ENCODE measurements around the gene GTSE1. TPM values are rescaled to one million over a fixed set of nuclear protein-coding genes. Genes with fewer than 3 reads are reported as not detected.

GTSE1 gene
- total and polyA plus RNA-seq, 2 of the 13 experiments (the other 11 are each of a cell fraction or from before 2014, with no cell fraction given): 10.7 to 13.5 TPM

- TF ChIP-seq ZSCAN9 (CRISPR knock-in tag; IDR thresholded peaks at IDR 0.05; ENCODE audit: borderline replicate concordance) (no peak), JUN (CRISPR knock-in tag; IDR thresholded peaks at IDR 0.05) (no peak), ZNF891 (CRISPR knock-in tag; IDR thresholded peaks at IDR 0.05) (no peak; the same call in 1 of the 2 replicates)
Measured at GRCh38 chr22:46370584-46371291, 74.1 kb downstream of the GTSE1 start (continued).

- no peak overlapping the region for H3K27ac ChIP-seq (ENCODE audit: extremely low read length, insufficient read depth, low read length)
- no peak for DNase-seq (ENCODE audit: low spot score)
- 0 out of 2 replicates have a peak, but pooled peaks cover 5% of the 10 kb centered on the region for H3K9me3 ChIP-seq (ENCODE audit: low read length)
- H2AFZ ChIP-seq (ENCODE audit: low read length): no peak overlapping the region
- CTCF ChIA-PET (ENCODE audit: low intra/inter-chr PET ratio, low total read pairs): interaction anchor here (1.8 kb wide), 1 partner anchor 19 kb away, joined by 5 read pairs; no protein-coding TSS in a partner anchor
- intact Hi-C loops (cut with micrococcal nuclease; ENCODE audit: unreplicated experiment): no loop called here
- H3K4me3 ChIP-seq (replicated peaks in 1 of 3; ENCODE audit: insufficient read depth in 1 of 3, low read depth in 2 of 3, low read length in 3 of 3): no peak overlapping the region
- POLR2A ChIA-PET: interaction anchor here (1.5 kb wide), 1 partner anchor 9 kb away, joined by 4 read pairs; no protein-coding TSS in a partner anchor
- no TSS peak for BruUV-seq (replicated peaks)
- TF ChIP-seq IRF1 (CRISPR knock-in tag; IDR thresholded peaks at IDR 0.05; ENCODE audit: low read depth) (no peak), ZNF282 (IDR thresholded peaks at IDR 0.05; ENCODE audit: partially characterized antibody) (no peak), SOX13 (IDR thresholded peaks at IDR 0.05) (no peak), SOX13 (CRISPR knock-in tag; conservative IDR thresholded peaks at IDR 0.05 in 1 of 2, IDR thresholded peaks at IDR 0.05 in 1 of 2) (no peak), ASH2L (IDR thresholded peaks at IDR 0.05; ENCODE audit: insufficient read length, low read depth, low read length) (no peak), POLR2AphosphoS5 (IDR thresholded peaks at IDR 0.05; ENCODE audit: low read depth, low read length) (no peak), YEATS2 (CRISPR knock-in tag; IDR thresholded peaks at IDR 0.05; ENCODE audit: borderline replicate concordance) (no peak)
- TF ChIP-seq, protein P1, sequence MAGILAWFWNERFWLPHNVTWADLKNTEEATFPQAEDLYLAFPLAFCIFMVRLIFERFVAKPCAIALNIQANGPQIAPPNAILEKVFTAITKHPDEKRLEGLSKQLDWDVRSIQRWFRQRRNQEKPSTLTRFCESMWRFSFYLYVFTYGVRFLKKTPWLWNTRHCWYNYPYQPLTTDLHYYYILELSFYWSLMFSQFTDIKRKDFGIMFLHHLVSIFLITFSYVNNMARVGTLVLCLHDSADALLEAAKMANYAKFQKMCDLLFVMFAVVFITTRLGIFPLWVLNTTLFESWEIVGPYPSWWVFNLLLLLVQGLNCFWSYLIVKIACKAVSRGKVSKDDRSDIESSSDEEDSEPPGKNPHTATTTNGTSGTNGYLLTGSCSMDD (CRISPR knock-in tag; IDR thresholded peaks at IDR 0.05): no peak
- TF ChIP-seq, protein P2, sequence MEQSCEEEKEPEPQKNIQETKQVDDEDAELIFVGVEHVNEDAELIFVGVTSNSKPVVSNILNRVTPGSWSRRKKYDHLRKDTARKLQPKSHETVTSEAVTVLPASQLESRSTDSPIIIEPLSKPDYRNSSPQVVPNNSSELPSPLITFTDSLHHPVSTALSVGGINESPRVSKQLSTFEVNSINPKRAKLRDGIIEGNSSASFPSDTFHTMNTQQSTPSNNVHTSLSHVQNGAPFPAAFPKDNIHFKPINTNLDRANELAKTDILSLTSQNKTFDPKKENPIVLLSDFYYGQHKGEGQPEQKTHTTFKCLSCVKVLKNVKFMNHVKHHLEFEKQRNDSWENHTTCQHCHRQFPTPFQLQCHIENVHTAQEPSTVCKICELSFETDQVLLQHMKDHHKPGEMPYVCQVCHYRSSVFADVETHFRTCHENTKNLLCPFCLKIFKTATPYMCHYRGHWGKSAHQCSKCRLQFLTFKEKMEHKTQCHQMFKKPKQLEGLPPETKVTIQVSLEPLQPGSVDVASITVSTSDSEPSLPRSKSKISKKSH (CRISPR knock-in tag; IDR thresholded peaks at IDR 0.05; ENCODE audit: borderline replicate concordance): no peak
- no peaks in the 10 kb centered on the region for H3K79me2 ChIP-seq (ENCODE audit: insufficient read depth, low read length)
- no peak overlapping the region for H3K4me2 ChIP-seq (ENCODE audit: low read depth, low read length)
- ATAC-seq: no peak
- H3K4me1 ChIP-seq (ENCODE audit: insufficient read depth, low read length): peaks cover 46% of the 10 kb centered on the region
- FAIRE-seq: no peak
- H3K9ac ChIP-seq (ENCODE audit: insufficient read depth, low read depth, low read length): no peak overlapping the region
- in situ Hi-C loops (cut with HindIII; ENCODE audit: extremely low pct_ligation_motif_present, low pct_unique_long_range_greater_than_20kb): no loop called here
- 96% methylated on average over 2 of the region's 2 CpGs for WGBS (ENCODE audit: low lambda C conversion rate)
- no peaks in the 10 kb centered on the region for H4K20me1 ChIP-seq (ENCODE audit: insufficient read depth, low read length)
- no peaks in the 10 kb centered on the region for H3K36me3 ChIP-seq (replicated peaks in 1 of 2; ENCODE audit: control insufficient read depth in 1 of 2, insufficient read depth in 2 of 2, low read length in 2 of 2)
- H3K27me3 ChIP-seq (ENCODE audit: control insufficient read depth in 1 of 2, insufficient read depth in 2 of 2, low read length in 2 of 2): no peaks in the 10 kb centered on the region
Measured at GRCh38 chr22:46371623-46372226, 75.1 kb downstream of the GTSE1 start.

Data from HepG2 (cell line).